Ammon's horn (tissue), 1 donor: ENCODE measurements around the gene LRRC8A.

Experiments
- DNase-seq: peaks from one replicate; pipeline ENCODE4 v3.0.0-alpha.2; 2016; ENCODE audit warnings: low spot score

The LRRC8A gene

DNA sequence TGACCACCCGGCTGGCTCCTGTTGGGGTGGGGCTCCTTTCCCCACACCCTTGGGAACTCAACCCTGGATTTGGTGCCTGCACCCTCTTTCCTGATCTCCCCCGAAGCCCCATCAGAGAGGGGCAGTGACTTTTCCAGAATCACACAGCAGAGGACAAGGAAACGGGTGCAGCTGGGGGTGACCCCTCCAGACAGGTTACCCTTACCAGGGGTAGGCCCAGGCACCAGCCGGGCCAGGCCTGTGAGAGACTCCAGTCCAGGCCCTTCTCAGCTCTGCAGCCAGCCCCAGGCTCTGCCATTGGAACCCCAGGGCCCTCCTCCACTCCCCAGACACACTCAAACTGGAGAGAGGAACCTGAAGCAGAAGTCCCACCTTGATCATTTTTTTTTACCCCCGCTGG is 19.9 kb downstream of the LRRC8A start:
- no peak for DNase-seq

DNA sequence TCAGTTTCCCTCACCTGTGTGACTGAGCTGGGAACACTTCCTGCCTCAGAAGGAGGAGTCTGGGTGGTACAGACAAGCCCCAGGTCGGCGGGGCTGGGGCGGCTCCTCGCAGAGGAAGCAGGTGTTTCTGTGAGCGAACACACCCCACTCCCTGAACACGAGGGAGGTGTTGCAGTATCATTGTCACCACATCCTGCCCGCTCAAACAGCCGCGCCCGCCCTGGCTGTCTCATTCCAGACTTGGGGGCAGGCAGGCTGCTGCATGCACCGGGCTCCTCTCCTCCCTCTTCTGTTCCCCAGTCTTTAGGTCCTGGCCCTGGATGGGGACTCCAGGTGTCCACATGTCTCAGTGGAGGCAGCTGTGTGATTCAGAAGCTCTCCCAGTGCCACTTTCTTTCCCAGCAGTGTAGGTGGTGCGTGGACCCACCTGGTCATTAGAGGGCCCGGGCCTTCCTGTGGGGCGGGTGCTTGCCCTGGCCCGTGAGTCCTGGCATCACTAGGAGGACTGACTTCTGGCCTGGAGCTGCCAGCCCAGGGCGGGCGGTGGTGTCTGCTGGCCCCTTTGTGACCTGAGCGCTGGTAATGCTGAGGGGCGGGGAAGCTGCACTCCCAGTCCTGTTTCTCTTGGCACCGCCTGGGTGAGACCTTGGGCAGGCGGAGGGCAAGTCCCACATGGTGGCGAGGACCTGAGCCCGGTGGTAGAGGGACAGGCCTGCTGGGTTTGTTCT is 20.6 kb downstream of the LRRC8A start:
- DNase-seq = no peak

DNA sequence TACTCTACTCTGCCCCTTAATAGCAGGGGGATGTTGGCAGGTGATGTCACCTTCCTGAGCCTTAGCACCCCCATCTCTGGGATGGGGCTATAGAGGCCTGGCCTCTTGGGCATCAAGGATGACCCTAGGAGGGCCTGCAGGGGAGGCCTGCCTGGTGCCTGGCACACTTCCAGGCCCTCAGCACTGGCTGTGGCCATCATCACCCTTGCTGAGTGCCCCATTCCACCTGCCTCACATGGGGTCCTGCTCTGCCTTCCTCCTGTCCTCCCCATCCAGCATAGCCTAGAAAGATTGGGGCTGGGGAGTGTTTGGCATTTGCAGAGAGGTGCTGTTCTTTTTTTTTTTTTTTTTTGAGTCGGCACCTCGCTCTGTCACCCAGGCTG is 21.1 kb downstream of the LRRC8A start:
- no peak for DNase-seq

DNA sequence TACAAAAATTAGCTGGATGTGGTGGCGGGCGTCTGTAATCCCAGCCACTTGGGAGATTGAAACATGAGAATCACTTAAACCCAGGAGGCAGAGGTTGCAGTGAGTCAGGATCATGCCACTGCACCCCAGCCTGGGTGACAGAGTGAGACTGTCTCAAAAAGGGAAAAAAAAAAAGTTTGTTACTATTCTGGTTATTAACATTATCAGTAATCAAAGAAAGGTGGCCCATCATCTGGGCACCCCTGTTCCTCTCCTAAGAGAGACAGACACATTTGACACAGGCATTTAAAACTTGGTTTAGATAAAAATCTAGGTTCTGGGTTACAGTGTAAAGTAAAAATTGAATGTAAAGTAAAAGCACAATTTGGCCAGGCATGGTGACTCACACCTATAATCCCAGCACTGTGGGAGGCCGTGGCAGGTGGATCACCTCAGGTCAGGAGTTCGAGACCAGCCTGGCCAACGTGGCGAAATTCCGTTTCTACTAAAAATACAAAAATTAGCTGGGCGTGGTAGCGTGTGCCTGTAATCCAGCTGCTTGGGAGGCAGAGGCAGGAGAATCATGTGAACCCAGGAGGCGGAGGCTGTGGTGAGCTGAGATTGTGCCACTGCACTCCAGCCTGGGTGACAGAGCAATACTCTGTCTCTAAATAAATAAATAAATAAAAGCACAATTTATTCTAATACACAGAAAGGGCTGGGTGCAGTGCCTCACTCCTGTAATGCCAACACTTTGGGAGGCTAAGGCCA is 22.1 kb downstream of the LRRC8A start:
- DNase-seq = no peak

DNA sequence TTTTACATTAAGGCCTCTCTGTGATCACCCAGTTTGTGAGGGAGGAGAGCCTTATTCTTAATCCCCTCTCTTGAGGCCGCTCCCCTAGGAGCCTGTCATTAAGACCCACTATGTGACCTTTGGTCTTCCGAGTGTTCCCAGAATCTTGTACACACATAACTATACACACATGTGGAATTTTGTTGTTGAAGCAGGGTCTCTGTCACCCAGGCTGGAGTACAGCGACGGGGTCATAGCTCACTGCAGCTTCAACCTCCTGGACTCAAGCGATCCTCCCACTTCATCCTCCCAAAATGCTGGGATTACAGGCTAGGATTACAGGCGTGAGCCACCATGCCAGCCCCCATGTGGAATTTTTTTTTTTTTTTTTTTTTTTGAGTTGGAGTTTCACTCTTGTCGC is 24.0 kb downstream of the LRRC8A start:
- DNase-seq = no peak

DNA sequence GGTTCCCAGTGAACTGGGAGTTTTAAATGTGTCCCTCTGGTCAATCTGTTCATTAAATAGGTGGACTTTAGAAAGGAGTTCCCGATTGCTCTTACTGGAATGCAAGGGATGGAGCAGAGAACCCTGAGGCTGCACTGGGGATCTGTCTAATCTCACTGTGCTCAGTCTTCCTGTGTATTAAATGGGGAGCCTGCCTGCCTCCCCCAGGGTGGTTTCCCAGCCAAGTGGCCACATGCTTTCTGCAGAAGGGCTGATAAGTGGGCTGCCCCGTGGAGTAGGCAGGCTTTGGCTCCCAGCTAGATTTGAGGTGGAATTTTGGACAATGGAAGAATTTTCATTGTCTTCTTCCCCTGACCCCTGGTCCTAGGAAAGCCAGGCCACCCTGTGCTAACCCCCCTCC is 24.8 kb downstream of the LRRC8A start:
- no peak for DNase-seq

DNA sequence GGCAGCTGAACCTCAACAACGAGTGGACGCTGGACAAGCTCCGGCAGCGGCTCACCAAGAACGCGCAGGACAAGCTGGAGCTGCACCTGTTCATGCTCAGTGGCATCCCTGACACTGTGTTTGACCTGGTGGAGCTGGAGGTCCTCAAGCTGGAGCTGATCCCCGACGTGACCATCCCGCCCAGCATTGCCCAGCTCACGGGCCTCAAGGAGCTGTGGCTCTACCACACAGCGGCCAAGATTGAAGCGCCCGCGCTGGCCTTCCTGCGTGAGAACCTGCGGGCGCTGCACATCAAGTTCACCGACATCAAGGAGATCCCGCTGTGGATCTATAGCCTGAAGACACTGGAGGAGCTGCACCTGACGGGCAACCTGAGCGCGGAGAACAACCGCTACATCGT is 26.4 kb downstream of the LRRC8A start:
- no peak for DNase-seq

DNA sequence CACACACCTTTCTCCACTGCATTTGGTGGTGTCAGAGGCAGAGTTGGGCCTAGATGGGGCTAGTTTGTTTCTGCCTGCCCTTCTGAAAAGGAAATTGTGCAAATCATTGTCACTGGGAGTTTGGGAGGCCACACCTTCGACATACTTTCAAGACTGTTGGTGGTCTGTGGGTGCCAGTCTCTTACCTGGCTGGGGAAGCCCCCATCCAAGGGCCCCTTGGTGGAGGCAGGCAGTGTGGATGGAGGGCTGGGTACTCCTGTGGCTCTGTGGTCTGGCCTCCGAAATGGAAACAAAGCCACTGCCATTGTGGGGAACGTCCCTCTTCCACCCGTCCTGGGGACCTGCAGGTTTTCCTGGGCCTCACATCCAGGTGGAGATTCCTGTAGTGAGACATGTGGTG is 27.9 kb downstream of the LRRC8A start:
- no peak for DNase-seq

DNA sequence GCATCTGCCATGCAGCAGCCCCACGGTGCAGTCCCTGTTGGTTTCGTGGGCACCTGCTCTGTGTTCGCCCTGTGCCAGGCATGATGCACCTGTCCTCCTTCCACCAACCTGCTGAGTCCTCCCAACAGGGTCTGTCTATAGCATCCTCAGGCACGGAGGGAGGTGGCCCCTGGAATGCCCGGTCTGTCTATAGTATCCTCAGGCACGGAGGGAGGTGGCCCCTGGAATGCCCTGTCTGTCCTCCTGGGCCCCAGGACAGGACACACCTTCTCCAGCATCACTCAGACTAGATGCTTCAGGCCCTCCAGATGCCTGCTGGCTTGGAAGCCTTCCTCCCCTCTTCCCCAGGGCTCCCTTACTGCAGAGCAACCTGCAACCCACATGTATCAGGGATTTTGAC is 29.0 kb downstream of the LRRC8A start:
- no peak for DNase-seq

DNA sequence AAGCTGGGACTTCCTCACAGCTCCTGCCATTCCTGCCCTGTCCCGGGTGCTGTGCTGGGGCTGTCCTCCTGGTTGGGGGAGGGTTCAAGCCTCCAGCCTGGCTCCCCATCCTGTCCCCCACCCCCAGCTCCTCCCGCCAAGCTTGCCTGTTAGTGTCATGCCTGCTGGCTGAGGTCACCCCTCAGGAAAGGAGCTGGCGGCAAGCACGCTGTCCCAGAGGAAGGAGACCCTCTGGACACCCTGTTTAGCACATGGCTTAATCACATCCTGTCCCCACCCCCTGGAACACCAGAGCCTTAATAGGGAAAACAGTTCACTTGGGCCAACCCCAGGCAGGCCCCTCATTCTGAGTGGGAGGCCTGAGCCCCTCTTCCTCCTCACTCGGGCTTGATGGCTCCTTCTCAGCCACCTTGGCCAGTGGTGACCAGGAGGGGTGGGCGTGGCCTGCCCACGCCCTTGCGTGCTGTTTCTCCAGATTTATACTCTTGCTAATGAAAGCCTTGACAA is 29.6 kb downstream of the LRRC8A start:
- DNase-seq = no peak

DNA sequence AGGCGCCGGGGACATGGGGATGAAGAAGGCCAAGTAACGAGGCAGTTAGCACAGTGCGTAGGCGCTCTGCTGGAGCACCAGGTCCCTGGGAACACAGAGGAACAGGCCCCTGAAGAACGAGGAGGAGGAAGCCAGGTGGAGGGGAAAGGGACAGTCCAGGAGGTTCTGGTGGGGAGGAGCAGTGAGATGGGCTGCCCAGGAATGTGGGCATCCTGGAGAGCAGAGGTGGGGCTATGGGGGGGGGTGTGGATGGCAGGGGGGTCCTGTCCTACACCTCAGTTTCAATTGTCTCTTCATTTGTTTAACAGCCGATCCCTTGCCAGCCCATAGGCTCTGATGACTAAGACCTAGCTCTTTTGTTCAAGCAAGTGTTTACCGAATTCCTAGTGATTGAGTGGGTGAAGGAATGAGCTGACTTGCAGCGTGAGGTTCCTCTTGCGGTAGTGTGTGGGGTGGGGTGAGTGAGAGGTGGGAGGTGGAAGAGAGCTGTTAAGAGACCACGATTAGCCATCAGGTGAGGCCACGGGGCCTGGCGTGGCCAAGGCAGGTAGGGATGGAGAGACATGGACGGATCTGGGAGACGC is 30.4 kb downstream of the LRRC8A start:
- no peak for DNase-seq

DNA sequence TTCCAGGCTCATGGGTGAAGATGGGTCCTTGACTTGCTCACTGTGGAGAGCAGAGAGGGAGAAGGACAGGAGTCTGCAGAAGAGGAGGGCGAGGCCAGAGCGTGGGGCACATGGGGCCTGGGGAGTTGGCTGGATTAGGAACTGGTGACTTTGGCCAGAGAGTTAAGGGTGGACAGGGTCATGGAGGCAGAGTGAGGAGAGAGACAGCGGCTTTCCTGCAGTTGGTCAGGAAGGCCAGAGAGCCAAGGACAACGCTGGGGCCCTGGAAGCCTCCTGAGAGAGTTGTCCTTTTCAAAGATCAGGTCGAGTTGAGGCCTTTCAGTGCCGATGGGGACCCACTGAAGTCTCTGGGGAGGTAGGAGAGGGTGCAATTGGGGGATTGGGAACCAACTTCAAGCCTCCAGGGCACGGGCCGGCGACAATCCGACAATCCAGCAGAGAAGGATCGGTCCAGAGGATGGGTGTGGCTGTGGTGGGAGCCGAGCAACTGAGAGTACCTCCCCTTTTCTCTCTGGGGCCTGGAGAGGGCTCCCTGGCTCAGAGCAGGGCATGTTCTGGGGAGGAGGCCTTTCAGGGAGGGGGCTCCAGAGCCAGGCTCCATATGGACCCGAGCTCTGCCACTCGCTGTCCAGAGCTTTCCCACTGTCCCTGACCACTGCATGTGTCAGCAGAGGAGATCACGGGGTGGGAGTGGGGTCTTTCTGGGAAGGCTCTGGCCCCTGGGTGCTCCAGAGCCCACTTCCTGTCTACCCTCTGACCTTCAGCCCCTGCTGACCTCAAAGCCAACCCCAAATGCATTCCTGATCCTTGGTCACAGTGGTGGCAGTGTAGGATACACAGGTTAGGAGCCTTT is 31.3 kb downstream of the LRRC8A start:
- DNase-seq = no peak

DNA sequence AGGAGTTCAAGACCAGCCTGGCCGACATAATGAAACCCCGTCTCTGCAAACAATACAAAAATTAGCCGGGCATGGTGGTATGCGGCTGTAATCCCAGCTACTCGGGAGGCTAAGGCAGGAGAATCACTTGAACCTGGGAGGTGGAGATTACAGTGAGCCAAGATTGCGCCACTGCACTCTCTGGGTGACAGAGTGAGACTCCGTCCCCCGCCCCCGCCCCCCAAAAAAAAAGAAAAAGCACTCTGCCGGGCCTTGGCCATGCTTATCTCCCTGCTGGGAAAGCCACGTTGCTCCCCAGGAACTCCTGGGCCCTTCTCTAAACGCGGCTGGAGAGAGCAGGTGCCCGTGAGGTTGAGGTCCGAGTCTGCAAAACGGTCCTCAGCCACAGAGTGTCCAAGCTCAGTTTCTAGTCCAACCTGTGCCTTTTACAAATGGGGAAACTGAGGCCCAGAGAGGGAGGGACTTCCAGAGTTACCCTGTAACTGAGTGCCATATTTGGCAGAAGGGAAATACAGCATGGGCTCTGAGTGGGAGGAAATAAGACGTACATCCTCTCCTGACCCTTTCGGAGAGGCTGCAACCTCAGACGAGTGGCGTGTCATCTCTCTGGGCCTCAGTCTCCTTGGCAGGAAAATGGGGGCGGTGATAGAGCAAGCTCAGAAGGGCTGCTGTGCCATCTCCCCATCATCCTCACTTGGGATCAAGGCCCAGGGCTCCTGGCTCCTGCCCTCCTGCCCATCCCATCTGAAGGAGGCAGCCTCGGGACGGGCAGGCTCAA is 32.3 kb downstream of the LRRC8A start:
- no peak for DNase-seq

DNA sequence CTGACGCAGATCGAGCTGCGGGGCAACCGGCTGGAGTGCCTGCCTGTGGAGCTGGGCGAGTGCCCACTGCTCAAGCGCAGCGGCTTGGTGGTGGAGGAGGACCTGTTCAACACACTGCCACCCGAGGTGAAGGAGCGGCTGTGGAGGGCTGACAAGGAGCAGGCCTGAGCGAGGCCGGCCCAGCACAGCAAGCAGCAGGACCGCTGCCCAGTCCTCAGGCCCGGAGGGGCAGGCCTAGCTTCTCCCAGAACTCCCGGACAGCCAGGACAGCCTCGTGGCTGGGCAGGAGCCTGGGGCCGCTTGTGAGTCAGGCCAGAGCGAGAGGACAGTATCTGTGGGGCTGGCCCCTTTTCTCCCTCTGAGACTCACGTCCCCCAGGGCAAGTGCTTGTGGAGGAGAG is 34.3 kb downstream of the LRRC8A start:
- no peak for DNase-seq

DNA sequence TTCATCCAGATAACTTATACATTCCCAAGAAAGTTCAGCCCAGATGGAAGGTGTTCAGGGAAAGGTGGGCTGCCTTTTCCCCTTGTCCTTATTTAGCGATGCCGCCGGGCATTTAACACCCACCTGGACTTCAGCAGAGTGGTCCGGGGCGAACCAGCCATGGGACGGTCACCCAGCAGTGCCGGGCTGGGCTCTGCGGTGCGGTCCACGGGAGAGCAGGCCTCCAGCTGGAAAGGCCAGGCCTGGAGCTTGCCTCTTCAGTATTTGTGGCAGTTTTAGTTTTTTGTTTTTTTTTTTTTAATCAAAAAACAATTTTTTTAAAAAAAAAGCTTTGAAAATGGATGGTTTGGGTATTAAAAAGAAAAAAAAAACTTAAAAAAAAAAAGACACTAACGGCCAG is 34.8 kb downstream of the LRRC8A start:
- DNase-seq = no peak

DNA sequence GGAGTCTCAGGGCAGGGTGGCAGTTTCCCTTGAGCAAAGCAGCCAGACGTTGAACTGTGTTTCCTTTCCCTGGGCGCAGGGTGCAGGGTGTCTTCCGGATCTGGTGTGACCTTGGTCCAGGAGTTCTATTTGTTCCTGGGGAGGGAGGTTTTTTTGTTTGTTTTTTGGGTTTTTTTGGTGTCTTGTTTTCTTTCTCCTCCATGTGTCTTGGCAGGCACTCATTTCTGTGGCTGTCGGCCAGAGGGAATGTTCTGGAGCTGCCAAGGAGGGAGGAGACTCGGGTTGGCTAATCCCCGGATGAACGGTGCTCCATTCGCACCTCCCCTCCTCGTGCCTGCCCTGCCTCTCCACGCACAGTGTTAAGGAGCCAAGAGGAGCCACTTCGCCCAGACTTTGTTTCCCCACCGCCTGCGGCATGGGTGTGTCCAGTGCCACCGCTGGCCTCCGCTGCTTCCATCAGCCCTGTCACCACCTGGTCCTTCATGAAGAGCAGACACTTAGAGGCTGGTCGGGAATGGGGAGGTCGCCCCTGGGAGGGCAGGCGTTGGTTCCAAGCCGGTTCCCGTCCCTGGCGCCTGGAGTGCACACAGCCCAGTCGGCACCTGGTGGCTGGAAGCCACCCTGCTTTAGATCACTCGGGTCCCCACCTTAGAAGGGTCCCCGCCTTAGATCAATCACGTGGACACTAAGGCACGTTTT is 35.4 kb downstream of the LRRC8A start:
- peak; percentile 71 for DNase-seq

DNA sequence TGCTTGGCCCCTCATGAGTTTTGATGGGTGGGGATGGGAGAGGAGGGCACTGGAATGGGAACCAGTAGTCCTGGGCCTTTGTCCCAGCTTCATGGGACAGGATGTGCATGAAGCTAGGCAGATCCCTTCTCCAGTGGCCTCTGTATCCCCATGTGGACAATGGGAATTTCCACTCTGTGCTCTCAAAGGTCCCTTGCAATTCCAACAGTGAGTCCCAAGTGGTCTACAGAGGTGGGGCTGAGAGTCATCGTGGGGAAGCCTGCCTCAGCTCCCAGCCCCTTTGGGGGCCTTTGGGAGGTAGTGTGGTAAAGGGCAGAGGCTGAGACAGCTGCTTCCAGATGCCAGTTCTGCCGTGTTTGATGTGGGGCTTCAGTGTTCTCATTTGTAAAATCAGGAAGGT is 37.0 kb downstream of the LRRC8A start:
- no peak for DNase-seq

DNA sequence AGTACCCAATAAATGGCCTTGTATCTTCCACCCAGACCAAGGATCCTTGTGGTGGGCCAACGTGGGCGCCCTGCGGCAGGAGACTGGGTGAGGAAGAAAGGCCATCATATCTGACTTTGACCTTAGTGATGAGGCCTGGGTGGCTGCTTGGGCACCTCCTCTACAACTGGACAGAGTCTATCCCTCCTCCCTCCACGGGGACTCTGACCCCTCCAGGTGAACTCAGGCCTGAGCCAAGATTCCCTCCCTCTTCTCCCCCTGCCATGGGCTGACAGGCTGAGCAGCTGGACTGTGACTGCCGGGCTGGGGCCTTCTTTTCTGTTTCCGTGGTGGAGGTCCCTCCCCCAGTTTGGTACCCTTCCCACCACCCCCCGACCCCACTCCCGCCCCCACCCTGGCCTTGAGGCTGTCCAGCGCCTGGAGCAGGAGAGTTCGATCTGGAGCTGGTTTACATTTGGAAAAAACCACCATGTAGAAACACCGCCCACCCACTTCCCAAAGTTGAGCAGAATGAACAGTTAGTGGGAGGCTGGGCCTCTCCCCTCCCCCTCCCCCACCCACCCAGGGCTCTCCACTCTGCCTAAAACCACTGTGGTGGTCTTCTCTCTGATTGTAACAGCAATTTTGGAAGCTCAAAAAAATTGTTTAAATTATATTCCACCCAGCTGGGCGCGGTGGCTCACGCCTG is 37.6 kb downstream of the LRRC8A start:
- DNase-seq = no peak

DNA sequence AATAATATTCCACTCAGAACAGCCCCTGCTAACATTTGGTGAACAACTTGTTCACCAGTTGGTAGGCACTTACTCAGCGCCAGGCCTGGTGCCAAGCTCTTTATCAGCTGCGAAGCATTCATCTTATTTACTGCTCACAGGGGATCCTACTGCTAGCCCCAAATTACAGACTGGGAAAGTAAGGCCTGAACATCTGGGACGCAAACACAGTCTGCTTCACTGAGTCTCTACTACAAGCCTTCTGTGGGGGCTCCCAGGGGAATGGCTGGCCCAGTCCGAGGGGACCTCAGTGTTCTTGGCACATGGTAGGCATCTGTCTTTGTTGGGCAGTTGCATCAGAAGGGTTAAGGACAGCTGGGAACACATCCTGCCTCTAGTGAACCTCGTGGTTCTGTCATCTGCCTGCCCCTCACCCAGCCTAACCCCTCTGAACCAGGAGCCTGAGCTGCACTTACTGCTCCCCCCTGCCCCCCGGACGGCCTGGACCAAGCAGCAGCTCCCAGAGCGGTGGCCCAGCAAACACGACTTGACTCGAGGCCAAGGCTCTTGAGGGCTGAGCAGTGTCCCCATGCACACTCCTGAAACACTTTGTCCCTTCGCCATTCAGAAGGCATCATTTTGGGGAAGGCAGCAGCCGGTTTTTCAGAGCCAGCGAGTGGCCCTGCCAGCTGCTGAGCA is 38.6 kb downstream of the LRRC8A start, which contains the start of gene PHYHD1:
TSS of gene PHYHD1 (plus strand) at position 602 of the 678 bp plus-strand sequence. CDS start 1,342 bp downstream, outside the sequence.
- DNase-seq = peak; percentile 91
